ENCODE measurements around the gene TIMM50. TPM values are rescaled to one million over a fixed set of nuclear protein-coding genes. Genes with fewer than 3 reads are reported as not detected.

Gene TIMM50
- total and polyA plus RNA-seq, 2 of the 13 experiments (the other 11 are each of a cell fraction or from before 2014, with no cell fraction given) = 91.1 to 92.5 TPM

GRCh38 chr19:39506944-39507714, 26.5 kb downstream of the TIMM50 start (continued):
- TF ChIP-seq IRF9 (CRISPR knock-in tag; IDR thresholded peaks at IDR 0.05; ENCODE audit: borderline replicate concordance) = peak; percentile 87; the same call in 1 of the 2 replicates
- TF ChIP-seq ZFP36L1 (CRISPR knock-in tag; IDR thresholded peaks at IDR 0.05) = peak; percentile 85; the same call in 1 of the 2 replicates
- TF ChIP-seq SP140L (CRISPR knock-in tag; IDR thresholded peaks at IDR 0.05; ENCODE audit: borderline replicate concordance) = no peak
- TF ChIP-seq RXRA (CRISPR knock-in tag; IDR thresholded peaks at IDR 0.05) = no peak
- TF ChIP-seq SKIL (CRISPR knock-in tag; IDR thresholded peaks at IDR 0.05; ENCODE audit: borderline replicate concordance) = no peak
- TF ChIP-seq KIAA2018 (CRISPR knock-in tag; IDR thresholded peaks at IDR 0.05; ENCODE audit: borderline replicate concordance) = no peak
- peak; percentile 89; the same call in 1 of the 2 replicates for TF ChIP-seq ZBTB44 (CRISPR knock-in tag; IDR thresholded peaks at IDR 0.05)
- TF ChIP-seq ZNF232 (CRISPR knock-in tag; IDR thresholded peaks at IDR 0.05; ENCODE audit: borderline replicate concordance) = peak; percentile 92; the same call in 1 of the 2 replicates
- peak; percentile 21; the same call in 1 of the 2 replicates for TF ChIP-seq SIX4 (CRISPR knock-in tag; IDR thresholded peaks at IDR 0.05)
- no peak for TF ChIP-seq MEF2D (CRISPR knock-in tag; IDR thresholded peaks at IDR 0.05)
- no peak; the same call in 1 of the 2 replicates for TF ChIP-seq ATF2 (CRISPR knock-in tag; IDR thresholded peaks at IDR 0.05)
- 0 out of 2 replicates have a peak, but pooled peaks have one; percentile 33 for TF ChIP-seq POGZ (CRISPR knock-in tag; IDR thresholded peaks at IDR 0.05)

Data from HepG2 (cell line).